Kasumi-1 (cell line): ENCODE data around the gene DPEP1.
"Not testable (repeated sequence)": the region's sequence is repeated elsewhere in the genome, so short reads cannot be mapped to it uniquely, and the experiment has no call there.

ENCODE experiments used
- DNase-seq, 2 experiments: peaks; one replicate each; lab custom pipeline; 2025; lab: John Stamatoyannopoulos, UW

Gene DPEP1

DNA sequence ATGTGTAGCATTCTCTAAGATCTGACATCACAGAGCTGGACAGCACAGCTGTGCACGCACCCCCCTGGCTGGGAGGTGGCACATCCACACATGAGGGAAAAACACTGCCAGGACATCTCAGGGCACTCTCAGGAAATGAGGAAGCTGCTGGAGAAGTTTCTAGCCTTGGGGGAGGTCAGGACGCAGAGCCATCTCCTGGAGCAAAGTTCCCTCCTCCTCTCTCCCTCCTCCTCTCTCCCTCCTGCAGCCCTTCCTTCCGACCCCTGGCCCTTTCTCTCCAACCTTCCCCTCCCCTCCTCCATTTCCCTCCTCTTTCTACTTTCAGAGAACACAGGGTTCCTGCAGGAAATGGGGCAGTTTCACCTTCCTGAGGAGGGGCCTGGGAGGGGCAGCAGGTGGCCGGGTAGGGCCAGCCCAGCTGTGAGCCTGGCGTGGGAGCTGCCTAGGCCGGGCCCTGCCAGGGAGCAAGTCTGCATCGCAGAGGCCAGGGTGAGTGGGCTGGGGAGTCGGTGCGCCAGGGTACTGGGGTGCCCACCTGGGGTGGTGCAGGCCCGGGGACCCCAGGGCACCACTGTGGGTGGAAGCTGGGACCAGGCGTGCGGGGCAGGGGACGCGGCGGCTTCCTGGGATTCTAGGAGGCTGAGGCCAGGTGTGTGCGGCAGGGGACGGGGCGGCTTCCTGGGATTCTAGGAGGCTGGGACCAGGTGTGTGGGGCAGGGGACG lies at the start of gene DPEP1:
DPEP1 (plus strand) TSS at position 412 of the 723 bp plus-strand sequence. CDS start 16,769 bp downstream, outside the sequence.
- peak; percentile 32 to 46 for DNase-seq

DNA sequence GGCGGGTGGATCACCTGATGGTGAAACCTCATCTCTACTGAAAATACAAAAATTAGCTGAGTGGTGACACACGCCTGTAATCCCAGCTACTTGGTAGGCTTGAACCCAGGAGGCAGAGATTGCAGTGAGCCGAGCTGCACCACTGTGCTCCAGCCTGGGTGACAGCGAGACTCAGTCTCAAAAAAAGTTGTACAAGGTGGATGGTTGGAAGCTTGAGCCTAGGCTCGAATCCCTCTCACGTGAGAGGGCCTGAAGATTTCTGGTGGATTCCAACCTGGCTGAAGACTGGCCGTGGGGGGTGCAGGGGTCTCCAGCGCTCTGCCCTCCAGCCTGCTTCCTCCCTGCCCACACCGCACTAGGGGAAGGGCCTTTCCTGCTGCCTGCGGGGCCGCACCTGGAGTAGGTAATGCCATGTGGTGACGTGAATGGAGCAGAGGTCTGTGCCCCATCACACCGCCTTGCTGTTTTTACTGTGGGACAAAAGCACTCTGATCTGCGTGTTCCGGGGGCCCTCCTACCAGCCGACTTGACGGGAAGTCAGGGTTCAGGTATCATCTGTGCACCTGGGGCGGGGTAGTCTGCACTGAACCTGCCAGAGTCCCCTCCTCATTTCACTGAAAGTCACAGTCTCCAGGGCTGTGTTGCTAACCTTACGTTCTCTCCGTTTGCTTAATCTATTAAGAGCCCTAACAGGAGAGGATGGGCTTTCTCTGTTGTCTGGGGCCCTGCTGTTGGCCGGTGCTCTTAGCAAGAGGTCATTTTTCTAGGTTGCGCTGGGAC lies 48.8 kb upstream of the DPEP1 start:
- DNase-seq = peak; percentile 36 to 48

DNA sequence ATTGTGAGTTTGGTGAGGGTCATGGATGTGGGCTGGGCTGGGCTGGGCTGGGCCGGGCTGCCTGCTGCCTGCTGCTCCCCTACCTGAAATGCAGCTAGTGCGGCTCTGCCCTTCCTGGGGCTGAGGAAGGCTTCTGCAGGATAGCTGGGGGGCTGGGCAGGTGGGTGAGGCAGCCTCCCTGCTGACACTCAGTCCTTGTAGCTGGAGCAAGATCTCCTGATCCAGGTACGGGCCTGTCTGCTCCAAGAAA lies 48.3 kb upstream of the DPEP1 start:
- DNase-seq = peak in 1 of 2 experiments; percentile 61

GRCh38 chr16:89565506-89566372 lies 47.7 kb upstream of the DPEP1 start:
- DNase-seq = peak; percentile 56 to 61

GRCh38 chr16:89567656-89568594 lies 45.5 kb upstream of the DPEP1 start:
- no peak for DNase-seq

DNA sequence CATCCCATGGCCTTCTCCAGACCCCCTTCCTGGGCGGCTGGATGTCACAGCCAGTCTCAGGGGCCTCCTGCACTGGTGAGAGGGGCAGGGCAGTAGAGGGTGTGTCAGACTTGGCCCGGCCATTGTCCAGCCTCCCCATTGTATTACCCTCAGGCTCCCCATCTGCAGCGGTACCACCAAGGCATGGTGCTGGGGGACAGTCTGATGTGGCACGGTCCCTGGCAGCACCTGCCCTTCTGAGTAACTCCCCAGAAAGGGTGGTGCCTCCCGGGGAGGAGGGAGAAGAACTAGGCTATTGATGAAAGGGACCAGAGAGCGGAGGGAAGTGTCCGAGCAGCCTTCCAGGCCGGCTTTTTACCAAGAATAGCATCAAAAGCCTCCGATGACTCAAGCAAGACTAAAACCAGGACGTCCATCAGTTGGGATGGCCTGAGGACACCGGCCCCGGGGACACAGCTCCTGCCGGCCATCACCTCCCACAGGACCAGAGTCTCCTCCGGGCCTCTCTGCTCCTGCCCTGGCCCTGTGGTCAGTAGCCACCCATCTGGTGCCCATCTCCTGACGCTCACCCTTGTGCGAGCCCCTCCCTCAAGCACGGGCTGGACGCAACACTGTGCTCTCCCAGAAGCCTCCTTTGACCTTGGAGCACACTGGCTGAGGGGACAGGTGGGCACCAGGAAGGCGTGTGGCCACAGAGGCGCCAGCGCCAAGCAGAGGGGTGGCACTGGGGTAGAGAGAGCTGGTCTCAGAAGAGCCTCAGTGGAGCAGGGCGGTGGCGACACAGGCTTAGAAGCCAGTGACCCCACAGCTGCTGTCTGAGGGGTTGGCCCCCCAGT lies 43.7 kb upstream of the DPEP1 start:
- no peak for DNase-seq

GRCh38 chr16:89570342-89570923 lies 43.0 kb upstream of the DPEP1 start:
- DNase-seq = no peak

GRCh38 chr16:89570983-89571598 lies 42.4 kb upstream of the DPEP1 start:
- not testable (repeated sequence) for DNase-seq

DNA sequence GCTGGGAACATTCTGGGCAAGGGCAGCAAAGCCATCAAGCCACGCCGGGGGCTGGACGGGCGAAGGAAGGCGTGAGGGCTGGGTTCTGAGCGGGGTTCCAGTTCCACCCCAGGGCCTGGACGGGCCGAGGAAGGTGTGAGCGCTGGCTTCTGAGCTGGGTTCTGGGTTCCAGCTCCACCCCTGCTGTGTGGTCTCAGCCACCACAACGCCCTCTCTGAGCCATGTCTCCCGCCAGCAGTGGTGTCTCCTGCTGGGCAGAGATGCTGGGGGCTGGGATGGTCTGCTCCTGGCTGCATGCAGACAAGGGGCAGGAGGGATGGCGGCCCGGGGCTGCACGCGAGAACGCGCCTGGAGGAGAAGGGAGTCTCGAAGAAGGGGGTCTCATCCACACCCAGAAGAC lies 41.8 kb upstream of the DPEP1 start:
- DNase-seq = no peak

DNA sequence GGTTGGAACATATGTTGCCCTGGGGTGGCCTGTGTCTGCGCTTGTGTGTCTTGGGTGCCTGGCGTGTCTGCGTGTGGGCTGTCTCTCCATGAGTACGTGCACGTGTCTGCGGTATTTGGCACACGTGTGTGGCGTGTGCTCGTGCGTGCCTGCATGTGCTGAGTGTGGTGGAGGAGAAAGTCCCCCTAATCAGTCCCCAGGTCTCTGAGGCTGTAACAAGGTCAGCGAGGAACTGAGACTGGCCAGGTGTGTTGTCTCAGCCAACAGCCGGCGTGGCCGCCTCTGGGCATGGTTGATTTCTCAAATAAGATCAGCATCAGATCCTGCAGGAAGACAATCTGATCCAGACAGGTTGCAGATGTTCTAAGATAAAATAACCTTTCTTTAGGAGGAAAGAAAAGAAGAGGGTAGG lies 41.4 kb upstream of the DPEP1 start:
- no peak for DNase-seq

DNA sequence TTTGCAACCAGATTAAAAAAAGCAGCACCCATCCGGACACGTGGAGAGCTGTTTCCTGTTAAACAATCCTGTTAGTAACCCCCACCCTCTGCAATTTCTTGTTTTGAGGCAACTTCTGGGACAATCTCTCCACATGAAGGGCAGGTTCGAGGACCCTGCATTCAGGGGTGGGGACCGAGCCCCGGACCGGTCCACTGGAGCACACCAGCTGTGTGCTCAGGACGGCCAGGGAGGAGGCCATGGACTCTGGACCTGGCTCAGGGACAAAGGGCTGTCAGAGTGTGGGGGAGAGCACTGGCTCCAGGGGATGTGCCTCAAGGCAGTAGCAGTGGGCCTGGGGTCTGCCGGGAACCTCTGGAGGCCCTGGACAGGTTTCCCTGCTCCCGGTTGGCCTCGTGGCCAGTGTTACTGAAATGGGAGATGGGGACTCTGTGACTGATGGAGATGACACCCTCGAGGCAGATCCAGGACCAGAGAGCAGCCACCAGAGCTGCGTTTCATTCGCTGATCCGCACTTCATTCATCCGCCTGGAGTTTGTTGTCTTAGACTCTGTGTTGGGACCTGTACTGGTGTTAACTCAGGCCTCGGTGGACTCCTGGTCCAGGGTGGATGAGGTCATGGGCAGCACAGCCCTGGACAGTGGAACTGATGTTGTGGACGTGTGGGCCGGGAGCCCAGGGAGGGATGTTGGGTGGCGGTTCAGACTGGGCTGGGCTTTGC lies 40.8 kb upstream of the DPEP1 start:
- DNase-seq = peak; percentile 38 to 42

DNA sequence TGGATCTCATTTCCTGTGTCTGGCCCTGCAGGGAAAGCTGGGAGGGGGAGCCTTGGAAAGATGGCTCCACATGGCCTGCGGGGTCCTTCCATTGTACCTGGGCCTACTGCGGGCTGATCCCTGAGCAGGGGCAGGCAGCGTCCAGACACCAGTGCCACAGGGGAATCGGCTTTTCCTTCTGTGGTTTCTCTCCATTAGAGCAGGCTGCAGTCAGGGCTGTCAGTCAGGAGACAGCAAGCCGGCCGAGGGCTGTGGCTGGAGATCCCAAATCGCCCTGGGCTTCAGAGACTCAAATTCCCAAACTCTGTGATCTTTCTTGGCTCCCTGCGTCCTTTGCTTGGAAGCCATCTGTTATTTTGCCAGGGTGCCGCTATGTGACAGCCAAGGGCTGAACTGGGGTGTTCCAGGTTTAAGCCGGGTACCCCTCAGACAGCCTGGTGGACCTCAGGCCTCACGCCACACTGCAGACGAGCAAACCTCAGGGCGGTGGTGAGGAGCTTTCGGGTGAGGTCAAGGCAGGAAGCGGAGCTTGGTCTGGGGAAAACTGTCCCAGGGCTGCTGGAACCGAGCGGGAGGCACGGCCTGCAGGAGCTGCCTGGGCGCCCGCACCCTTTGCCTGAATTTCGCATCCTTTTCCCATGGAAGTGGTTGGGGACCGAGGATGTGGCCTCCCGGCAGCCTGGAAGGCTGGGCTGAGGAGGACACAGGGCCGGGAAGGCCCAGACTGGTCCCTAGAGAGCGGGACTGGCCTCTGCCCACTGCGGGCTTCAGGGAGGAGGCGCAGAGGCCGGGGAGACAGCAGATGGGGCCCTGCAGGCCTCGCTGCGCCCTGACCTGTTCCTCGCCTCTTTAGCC lies 39.4 kb upstream of the DPEP1 start:
- DNase-seq = no peak

GRCh38 chr16:89574681-89575246 lies 38.7 kb upstream of the DPEP1 start:
- DNase-seq = peak; percentile 48 to 59

- no peak for DNase-seq
These were observed 37.9 kb upstream of the DPEP1 start, which contains the start of gene CPNE7 for GRCh38 chr16:89575247-89576152. CPNE7 (plus strand) TSS chr16:89575758; CDS start chr16:89575898, 140 bp downstream.

DNA sequence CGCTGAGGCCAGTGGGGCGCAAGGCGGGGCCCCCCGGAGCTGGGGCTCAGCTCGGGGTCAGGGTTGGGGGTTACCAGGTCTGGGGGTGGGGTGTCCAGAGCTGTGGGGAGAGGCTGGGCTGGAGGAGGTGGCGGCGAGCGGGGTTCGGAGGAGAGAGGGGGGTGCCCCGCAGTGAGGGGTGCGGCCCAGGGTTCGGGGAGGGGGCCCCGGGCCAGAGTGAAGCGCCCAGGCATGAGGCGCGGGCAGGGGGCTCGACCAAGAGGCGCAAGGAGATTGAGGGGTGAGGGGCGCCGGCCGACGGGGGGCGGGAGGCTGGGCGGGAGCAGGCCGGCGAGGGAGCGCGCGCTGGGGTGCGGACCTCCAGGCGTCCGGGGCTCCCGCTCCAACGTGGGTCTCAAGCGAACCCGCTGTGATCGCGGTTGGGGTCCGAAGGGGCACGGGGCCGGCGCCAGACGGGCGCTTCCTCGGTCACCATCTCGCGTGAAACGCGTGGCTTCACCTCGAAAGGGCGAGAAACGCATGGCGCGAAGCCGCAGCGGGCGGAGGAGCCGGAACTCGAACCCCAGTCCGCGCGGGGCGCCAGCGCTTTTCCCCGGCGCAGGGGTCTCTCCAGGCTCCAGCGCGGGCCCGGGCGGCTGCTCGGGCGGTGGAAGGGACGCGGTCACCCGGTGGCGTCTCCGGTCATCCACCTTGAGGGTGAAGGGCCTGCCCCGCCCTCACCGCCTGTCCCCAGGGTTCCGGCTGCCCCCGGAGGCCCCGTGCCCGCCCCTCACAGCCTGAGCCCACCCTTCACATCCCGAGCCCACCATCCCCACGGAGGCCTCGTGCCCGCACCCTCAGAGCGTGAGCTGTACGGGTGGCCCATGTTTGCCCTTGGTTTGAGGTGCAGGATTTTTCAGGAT lies 37.0 kb upstream of the DPEP1 start:
- DNase-seq = no peak
